Progenitor cell of endocrine pancreas (in vitro differentiated cells): ENCODE data around the gene TCP1. TPM values are rescaled to one million over a fixed set of nuclear protein-coding genes. Genes with fewer than 3 reads are reported as not detected.

Experiments used
- DNase-seq: peaks from one replicate; pipeline ENCODE4 v3.0.0; 2021; ENCODE audit warnings: low spot score; ENCODE audit not compliant: unreplicated experiment
- H3K27ac Mint-ChIP-seq: 2 replicates; pipeline ENCODE4 v1.8.0; 2021; ENCODE audit warnings: mild to moderate bottlenecking, moderate library complexity, mixed read lengths
- H3K27me3 Mint-ChIP-seq: 2 replicates; pipeline ENCODE4 v1.8.0; 2021; ENCODE audit warnings: mixed read lengths
- H3K36me3 Mint-ChIP-seq: 2 replicates; pipeline ENCODE4 v1.8.0; 2022; ENCODE audit warnings: mixed read lengths; ENCODE audit not compliant: insufficient read depth
- H3K4me1 Mint-ChIP-seq: 2 replicates; pipeline ENCODE4 v1.8.0; 2021; ENCODE audit warnings: low read depth, mixed read lengths
- H3K4me3 Mint-ChIP-seq: 2 replicates; pipeline ENCODE4 v1.8.0; 2021; ENCODE audit warnings: low read depth, mild to moderate bottlenecking, moderate library complexity, mixed read lengths
- H3K9me3 Mint-ChIP-seq: 2 replicates; pipeline ENCODE4 v1.8.0; 2021; ENCODE audit warnings: low read depth, mixed read lengths
- total RNA-seq: library from RNA; stranded (reverse); gene quantifications from 2 replicates; pipeline ENCODE4 v1.2.1, GENCODE V29; 2021
- TF ChIP-seq, protein P1 (sequence below): fragments of 200-600 bp; sonication (generic); IDR thresholded peaks from one replicate; pipeline ENCODE4 v1.5.0; 2021; ENCODE audit warnings: antibody characterized with exemption, mild to moderate bottlenecking; ENCODE audit not compliant: unreplicated experiment

Gene TCP1
- total RNA-seq, 1 donor from 2014 or later = 218 TPM

DNA sequence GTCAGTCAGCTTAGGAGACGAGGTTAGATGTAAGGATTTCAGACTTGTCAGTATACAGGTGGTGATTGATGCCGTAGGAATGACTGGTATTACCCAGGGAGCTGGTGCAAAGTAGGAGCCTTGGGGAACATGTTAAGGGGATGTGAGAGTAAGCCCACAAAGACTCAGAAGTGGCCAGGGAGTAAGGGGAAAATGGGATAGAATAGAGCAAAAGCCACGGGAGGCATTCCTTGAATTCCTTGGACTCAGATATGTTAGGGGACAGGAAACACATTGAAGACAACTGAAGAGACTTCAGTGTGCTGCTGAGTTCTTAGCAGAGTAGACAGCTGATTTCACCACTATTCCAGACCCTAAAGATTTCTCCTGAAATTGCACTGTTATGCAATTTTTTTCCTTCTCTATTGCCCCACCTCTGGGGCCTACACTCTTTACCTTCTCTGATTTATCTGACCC lies 28.8 kb downstream of the TCP1 start:
- H3K4me1 Mint-ChIP-seq = peaks cover 23% of the 10 kb centered on the region
- no peaks in the 10 kb centered on the region for H3K9me3 Mint-ChIP-seq
- H3K36me3 Mint-ChIP-seq = peaks cover 26% of the 10 kb centered on the region
- no peaks in the 10 kb centered on the region for H3K27me3 Mint-ChIP-seq
- peak overlapping the region; percentile 92 for H3K4me3 Mint-ChIP-seq
- TF ChIP-seq, protein P1, sequence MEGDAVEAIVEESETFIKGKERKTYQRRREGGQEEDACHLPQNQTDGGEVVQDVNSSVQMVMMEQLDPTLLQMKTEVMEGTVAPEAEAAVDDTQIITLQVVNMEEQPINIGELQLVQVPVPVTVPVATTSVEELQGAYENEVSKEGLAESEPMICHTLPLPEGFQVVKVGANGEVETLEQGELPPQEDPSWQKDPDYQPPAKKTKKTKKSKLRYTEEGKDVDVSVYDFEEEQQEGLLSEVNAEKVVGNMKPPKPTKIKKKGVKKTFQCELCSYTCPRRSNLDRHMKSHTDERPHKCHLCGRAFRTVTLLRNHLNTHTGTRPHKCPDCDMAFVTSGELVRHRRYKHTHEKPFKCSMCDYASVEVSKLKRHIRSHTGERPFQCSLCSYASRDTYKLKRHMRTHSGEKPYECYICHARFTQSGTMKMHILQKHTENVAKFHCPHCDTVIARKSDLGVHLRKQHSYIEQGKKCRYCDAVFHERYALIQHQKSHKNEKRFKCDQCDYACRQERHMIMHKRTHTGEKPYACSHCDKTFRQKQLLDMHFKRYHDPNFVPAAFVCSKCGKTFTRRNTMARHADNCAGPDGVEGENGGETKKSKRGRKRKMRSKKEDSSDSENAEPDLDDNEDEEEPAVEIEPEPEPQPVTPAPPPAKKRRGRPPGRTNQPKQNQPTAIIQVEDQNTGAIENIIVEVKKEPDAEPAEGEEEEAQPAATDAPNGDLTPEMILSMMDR = no peak
- DNase-seq = no peak
- peak overlapping the region; percentile 98 for H3K27ac Mint-ChIP-seq

- DNase-seq = no peak
- Mint-ChIP-seq H3K36me3 (peaks cover 29% of the 10 kb centered on the region), H3K27me3 (no peaks in the 10 kb centered on the region), H3K4me3 (peak overlapping the region; percentile 35), H3K4me1 (peaks cover 21% of the 10 kb centered on the region), H3K9me3 (no peaks in the 10 kb centered on the region), H3K27ac (peak overlapping the region; percentile 79)
- TF ChIP-seq, protein P1 = no peak
Observed at GRCh38 chr6:159759645-159760044, 29.8 kb downstream of the TCP1 start.

GRCh38 chr6:159758031-159759001 lies 31.1 kb downstream of the TCP1 start:
- Mint-ChIP-seq H3K27me3 (no peaks in the 10 kb centered on the region), H3K36me3 (peaks cover 29% of the 10 kb centered on the region), H3K9me3 (no peaks in the 10 kb centered on the region), H3K4me3 (peak overlapping the region; percentile 19), H3K27ac (peak overlapping the region; percentile 65), H3K4me1 (peaks cover 20% of the 10 kb centered on the region)
- TF ChIP-seq, protein P1 = no peak
- no peak for DNase-seq

- Mint-ChIP-seq H3K4me3 (no peak overlapping the region), H3K27ac (peak overlapping the region; percentile 37)
Observed at GRCh38 chr6:159756508-159756907, 32.9 kb downstream of the TCP1 start.

More at GRCh38 chr6:159756508-159756907, 32.9 kb downstream of the TCP1 start:
- Mint-ChIP-seq H3K36me3 (peaks cover 34% of the 10 kb centered on the region), H3K27me3 (no peaks in the 10 kb centered on the region), H3K4me1 (peaks cover 14% of the 10 kb centered on the region), H3K9me3 (no peaks in the 10 kb centered on the region)
- no peak for DNase-seq
- TF ChIP-seq, protein P1 = no peak
